ENCODE measurements around the gene VNN1. TPM values are rescaled to one million over a fixed set of nuclear protein-coding genes. Genes with fewer than 3 reads are reported as not detected.
A peak's percentile ranks its signal among the peaks of the same experiment; 100 is the strongest.
"Not testable (repeated sequence)": the region's sequence is repeated elsewhere in the genome, so short reads cannot be mapped to it uniquely, and the experiment has no call there.

Gene VNN1
- total RNA-seq, 1 experiment from 2014 or later = 0.20 TPM

GRCh38 chr6:132673376-132674094 is 40.3 kb downstream of the VNN1 start:
- DNase-seq (ENCODE audit: low read depth) = peak; percentile 57

- no peak for DNase-seq (ENCODE audit: low read depth)
Observed at GRCh38 chr6:132671295-132671694, 42.6 kb downstream of the VNN1 start.

GRCh38 chr6:132669690-132670291 is 44.1 kb downstream of the VNN1 start:
- DNase-seq (ENCODE audit: low read depth) = peak; percentile 51

- DNase-seq (ENCODE audit: low read depth) = no peak
Observed at GRCh38 chr6:132666118-132666517, 47.7 kb downstream of the VNN1 start.

- DNase-seq (ENCODE audit: low read depth) = no peak
Observed at GRCh38 chr6:132664309-132665034, 49.4 kb downstream of the VNN1 start.

GRCh38 chr6:132663661-132664060 is 50.2 kb downstream of the VNN1 start:
- no peak for DNase-seq (ENCODE audit: low read depth)

GRCh38 chr6:132661906-132662305 is 51.9 kb downstream of the VNN1 start:
- DNase-seq (ENCODE audit: low read depth) = no peak

GRCh38 chr6:132659082-132659481 is 54.8 kb downstream of the VNN1 start, which contains the start of gene TAAR1:
TSS of gene TAAR1 (minus strand) at chr6:132659182. CDS start at chr6:132646003, 13,179 bp downstream.
- DNase-seq (ENCODE audit: low read depth) = no peak

GRCh38 chr6:132651062-132651461 is 62.8 kb downstream of the VNN1 start:
- DNase-seq (ENCODE audit: low read depth) = no peak

- DNase-seq (ENCODE audit: low read depth) = no peak
Observed at GRCh38 chr6:132650429-132650828, 63.4 kb downstream of the VNN1 start.

GRCh38 chr6:132648828-132649227 is 65.0 kb downstream of the VNN1 start:
- peak; percentile 17 for DNase-seq (ENCODE audit: low read depth)

- peak; percentile 87 for DNase-seq (ENCODE audit: low read depth)
Observed at GRCh38 chr6:132648356-132648755, 65.5 kb downstream of the VNN1 start.

- DNase-seq (ENCODE audit: low read depth) = no peak
Observed at GRCh38 chr6:132643547-132643946, 70.3 kb downstream of the VNN1 start.

GRCh38 chr6:132637135-132637534 is 76.7 kb downstream of the VNN1 start:
- not testable (repeated sequence) for DNase-seq (ENCODE audit: low read depth)

GRCh38 chr6:132635906-132636305 is 77.9 kb downstream of the VNN1 start:
- not testable (repeated sequence) for DNase-seq (ENCODE audit: low read depth)

GRCh38 chr6:132635288-132635687 is 78.6 kb downstream of the VNN1 start:
- DNase-seq (ENCODE audit: low read depth) = not testable (repeated sequence)

GRCh38 chr6:132634796-132635195 is 79.1 kb downstream of the VNN1 start:
- no peak for DNase-seq (ENCODE audit: low read depth)

GRCh38 chr6:132633362-132633761 is 80.5 kb downstream of the VNN1 start:
- DNase-seq (ENCODE audit: low read depth) = no peak

All from M059J (cell line).